OCI-LY7 (cell line): ENCODE measurements around the gene TLR5. TPM values are rescaled to one million over a fixed set of nuclear protein-coding genes. Genes with fewer than 3 reads are reported as not detected.

Experiments
- BruUV-seq: library from RNA; stranded (reverse); fragments of 400-500 nt; replicated peaks from 2 replicates; lab custom pipeline; 2021; lab: Mats Ljungman, UMichigan
- CTCF ChIA-PET: fragments of 300-600 bp; sonication (Branson Sonifier 250); formaldehyde crosslinking; loops from one replicate; lab custom pipeline; 2022; ENCODE audit warnings: antibody characterized with exemption; ENCODE audit not compliant: unreplicated experiment; lab: Charles Lee
- POLR2A ChIA-PET: fragments of 300-600 bp; sonication (Branson Sonifier 250); formaldehyde crosslinking; loops from one replicate; lab custom pipeline; 2022; ENCODE audit warnings: antibody characterized with exemption; lab: Charles Lee
- DNase-seq: peaks from one replicate; pipeline ENCODE4 v3.0.0-alpha.2; 2015; ENCODE audit warnings: low spot score
- H2AFZ ChIP-seq: fragments of 200-600 bp; sonication (generic), shearing (Covaris generic); 2 replicates; pipeline ENCODE4 v1.6.1; 2014; ENCODE audit warnings: mild to moderate bottlenecking, antibody characterized with exemption, low read length, moderate library complexity
- H3K27ac ChIP-seq: fragments of 200-600 bp; sonication (generic); 2 replicates; pipeline ENCODE4 v1.5.1; 2014; ENCODE audit warnings: mixed run types, low read depth, mild to moderate bottlenecking, moderate library complexity, low read length, inconsistent platforms; ENCODE audit not compliant: poor library complexity, severe bottlenecking
- H3K36me3 ChIP-seq: fragments of 200-600 bp; sonication (generic); 2 replicates; pipeline ENCODE4 v1.6.1; 2014; ENCODE audit warnings: mild to moderate bottlenecking, antibody characterized with exemption, low read length, moderate library complexity, mixed read lengths; ENCODE audit not compliant: insufficient read depth
- H3K4me1 ChIP-seq: fragments of 200-600 bp; sonication (generic); 2 replicates; pipeline ENCODE4 v1.5.1; 2014; ENCODE audit warnings: mild to moderate bottlenecking, low read length; ENCODE audit not compliant: insufficient read depth, poor library complexity, severe bottlenecking
- H3K4me2 ChIP-seq: fragments of 200-600 bp; sonication (generic); 2 replicates; pipeline ENCODE4 v1.6.1; 2014; ENCODE audit warnings: mild to moderate bottlenecking, low read length
- H3K4me3 ChIP-seq: fragments of 200-600 bp; sonication (generic); 2 replicates; pipeline ENCODE4 v1.5.1; 2014; ENCODE audit warnings: mild to moderate bottlenecking, low read depth, low read length; ENCODE audit not compliant: poor library complexity, severe bottlenecking
- H3K79me2 ChIP-seq: fragments of 200-600 bp; sonication (generic); 2 replicates; pipeline ENCODE4 v1.6.1; 2016; ENCODE audit warnings: low read depth, mild to moderate bottlenecking, low read length, moderate library complexity, mixed read lengths; ENCODE audit not compliant: insufficient read depth
- H3K9me2 ChIP-seq: fragments of 200-600 bp; sonication (generic); 2 replicates; pipeline ENCODE4 v1.6.1; 2016; ENCODE audit warnings: mild to moderate bottlenecking, low read length, mixed read lengths; ENCODE audit not compliant: insufficient read depth
- H3K9me3 ChIP-seq: fragments of 200-600 bp; sonication (generic); 2 replicates; pipeline ENCODE4 v1.6.1; 2014; ENCODE audit warnings: mild to moderate bottlenecking, mixed run types, low read length, mixed read lengths
- H4K20me1 ChIP-seq: fragments of 200-600 bp; sonication (generic); 2 replicates; pipeline ENCODE4 v1.6.1; 2014; ENCODE audit warnings: mild to moderate bottlenecking, antibody characterized with exemption, low read length, moderate library complexity, mixed read lengths; ENCODE audit not compliant: insufficient read depth
- CTCF ChIP-seq: fragments of 200-600 bp; sonication (generic); conservative IDR thresholded peaks from 2 replicates; pipeline ENCODE4 v1.5.1; 2014; ENCODE audit warnings: mild to moderate bottlenecking, antibody characterized with exemption, low read length, moderate library complexity, mixed read lengths
- EZH2phosphoT487 ChIP-seq: fragments of 200-600 bp; sonication (generic); IDR thresholded peaks from 2 replicates; pipeline ENCODE4 v1.6.1; 2018; ENCODE audit warnings: low read depth, borderline replicate concordance, mild to moderate bottlenecking, mixed run types, antibody characterized with exemption, low read length, moderate library complexity, mixed read lengths
- intact Hi-C: fragments of 100-400 bp; cut with micrococcal nuclease; formaldehyde crosslinking; loops from one replicate; pipeline ENCODE4 v1.10.0; 2022; ENCODE audit not compliant: unreplicated experiment
- total RNA-seq, 2 experiments: library from RNA; depleted of rRNA in 1 of 2; stranded (reverse); fragments of >200 nt in 1 of 2; shearing (Covaris generic) in 1 of 2; gene quantifications; 2 replicates each; pipeline ENCODE4 v1.2.3, GENCODE V29; 2014 to 2022

The TLR5 gene
- total RNA-seq, 2 experiments from 2014 or later = not detected

- Histone ChIP-seq H2AFZ (no peak overlapping the region), H3K27ac (no peak overlapping the region), H3K4me1 (peaks cover 7% of the 10 kb centered on the region), H3K36me3 (no peaks in the 10 kb centered on the region), H3K9me2 (no peaks in the 10 kb centered on the region), H3K79me2 (no peaks in the 10 kb centered on the region), H3K4me3 (no peak overlapping the region), H3K4me2 (no peak overlapping the region), H4K20me1 (no peaks in the 10 kb centered on the region), H3K9me3 (no peaks in the 10 kb centered on the region)
- no peak for DNase-seq
- ChIA-PET CTCF (no interaction called here), POLR2A (no interaction called here)
- TF ChIP-seq CTCF (no peak), EZH2phosphoT487 (no peak)
- intact Hi-C loops = no loop called here
- no TSS peak for BruUV-seq
Measured at GRCh38 chr1:223144914-223145313, 1.9 kb upstream of the TLR5 start.

GRCh38 chr1:223144431-223144830, 1.4 kb upstream of the TLR5 start:
- Histone ChIP-seq H4K20me1 (no peaks in the 10 kb centered on the region), H3K79me2 (no peaks in the 10 kb centered on the region), H3K36me3 (no peaks in the 10 kb centered on the region), H3K9me3 (no peaks in the 10 kb centered on the region), H3K4me1 (peaks cover 7% of the 10 kb centered on the region), H2AFZ (no peak overlapping the region), H3K4me2 (no peak overlapping the region), H3K4me3 (no peak overlapping the region), H3K27ac (no peak overlapping the region), H3K9me2 (no peaks in the 10 kb centered on the region)
- DNase-seq = no peak
- BruUV-seq = no TSS peak
- TF ChIP-seq CTCF (no peak), EZH2phosphoT487 (no peak)
- intact Hi-C loops = no loop called here
- POLR2A ChIA-PET = no interaction called here
- CTCF ChIA-PET = no interaction called here

- no peaks in the 10 kb centered on the region for H3K36me3 ChIP-seq
- H3K9me2 ChIP-seq = no peaks in the 10 kb centered on the region
- H3K9me3 ChIP-seq = no peaks in the 10 kb centered on the region
- H3K4me2 ChIP-seq = peak overlapping the region; percentile 64
- H3K79me2 ChIP-seq = no peaks in the 10 kb centered on the region
- no peak for DNase-seq
- CTCF ChIA-PET = interaction anchor here (0.6 kb wide), 1 partner anchor 21 kb away, joined by 15 read pairs; no protein-coding TSS in a partner anchor
- no peak overlapping the region for H3K27ac ChIP-seq
- peak overlapping the region; percentile 67 for H3K4me3 ChIP-seq
- no TSS peak for BruUV-seq
- intact Hi-C loops = no loop called here
- H2AFZ ChIP-seq = peak overlapping the region; percentile 94
- no peaks in the 10 kb centered on the region for H4K20me1 ChIP-seq
- no peak for TF ChIP-seq CTCF
- TF ChIP-seq EZH2phosphoT487 = no peak
- POLR2A ChIA-PET = no interaction called here
- H3K4me1 ChIP-seq = peaks cover 7% of the 10 kb centered on the region
Measured at GRCh38 chr1:223143537-223144248, 645 bp upstream of the TLR5 start.
